ENCODE data around the gene OR56B4. TPM values are rescaled to one million over a fixed set of nuclear protein-coding genes. Genes with fewer than 3 reads are reported as not detected.
"Not testable (repeated sequence)": the region's sequence is repeated elsewhere in the genome, so short reads cannot be mapped to it uniquely, and the experiment has no call there.

OR56B4 gene
- total and polyA plus RNA-seq, 5 donors = not detected

DNA sequence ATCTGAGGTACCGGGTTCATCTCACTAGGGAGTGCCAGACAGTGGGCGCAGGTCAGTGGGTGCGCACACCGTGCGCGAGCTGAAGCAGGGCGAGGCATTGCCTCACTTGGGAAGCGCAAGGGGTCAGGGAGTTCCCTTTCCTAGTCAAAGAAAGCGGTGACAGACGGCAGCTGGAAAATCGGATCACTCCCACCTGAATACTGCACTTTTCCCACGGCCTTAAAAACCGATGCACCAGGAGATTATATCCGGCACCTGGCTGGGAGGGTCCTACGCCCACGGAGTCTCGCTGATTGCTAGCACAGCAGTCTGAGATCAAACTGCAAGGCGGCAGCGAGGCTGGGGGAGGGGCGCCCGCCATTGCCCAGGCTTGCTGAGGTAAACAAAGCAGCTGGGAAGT, 36.3 kb downstream of the OR56B4 start:
- H3K4me3 ChIP-seq (ENCODE audit: low read length); H3K9me3 ChIP-seq (ENCODE audit: control insufficient read depth, low read length); H3K4me1 ChIP-seq (ENCODE audit: control insufficient read depth, insufficient read depth, low read length); H3K27ac ChIP-seq (ENCODE audit: low read length); ATAC-seq; intact Hi-C loops (cut with DNase I); H3K27me3 ChIP-seq (ENCODE audit: control insufficient read depth, insufficient read depth); DNase-seq: not testable (repeated sequence)
- WGBS = 59% methylated on average over 15 of the region's 21 CpGs

DNA sequence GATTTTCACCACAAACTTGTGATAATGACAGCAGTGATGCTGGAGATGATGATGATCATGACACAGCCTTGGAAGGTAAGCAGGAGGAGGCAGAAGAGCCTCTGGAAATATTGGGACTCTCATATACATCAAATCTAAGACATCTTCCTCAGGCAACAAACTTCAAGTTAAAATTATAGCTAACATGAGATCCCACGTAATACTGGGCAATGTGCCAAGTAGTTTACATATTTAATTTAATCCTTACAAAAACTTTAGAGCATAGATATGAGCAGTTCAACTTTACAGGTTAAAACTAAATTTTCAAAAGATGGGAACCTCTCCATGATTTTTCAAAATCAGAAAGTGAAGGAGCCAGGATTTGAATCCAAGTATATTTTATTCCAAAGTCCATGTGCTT, 43.6 kb downstream of the OR56B4 start:
- no peak for ATAC-seq
- no peak overlapping the region for H3K27ac ChIP-seq (ENCODE audit: low read length)
- no peaks in the 10 kb centered on the region for H3K27me3 ChIP-seq (ENCODE audit: control insufficient read depth, insufficient read depth)
- no peak overlapping the region for H3K4me3 ChIP-seq (ENCODE audit: low read length)
- no peaks in the 10 kb centered on the region for H3K4me1 ChIP-seq (ENCODE audit: control insufficient read depth, insufficient read depth, low read length)
- no peaks in the 10 kb centered on the region for H3K9me3 ChIP-seq (ENCODE audit: control insufficient read depth, low read length)
- intact Hi-C loops (cut with DNase I) = no loop called here
- DNase-seq = no peak
- 28% methylated on average over 1 of the region's 1 CpG for whole genome bisulfite sequencing

DNA sequence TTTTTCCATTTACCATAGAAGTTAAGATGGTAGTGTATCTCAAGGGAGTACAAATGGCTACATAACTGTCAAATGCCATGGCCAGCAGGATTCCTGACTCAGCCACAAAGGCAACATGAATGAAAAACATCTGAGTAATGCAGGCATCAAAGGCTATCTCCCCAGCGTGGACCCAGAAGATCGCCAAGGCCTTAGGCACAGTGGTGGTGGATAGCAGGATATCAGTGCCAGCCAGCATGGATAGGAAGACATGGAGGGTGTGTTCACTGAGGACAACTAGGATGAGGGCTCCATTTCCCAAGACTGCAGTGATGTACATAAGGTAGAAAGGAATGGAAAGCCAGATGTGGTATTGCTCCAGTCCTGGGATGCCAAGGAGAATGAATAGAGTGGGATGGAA, 44.6 kb downstream of the OR56B4 start:
- 84% methylated on average over 2 of the region's 2 CpGs for WGBS
- no peak for DNase-seq
- intact Hi-C loops (cut with DNase I) = no loop called here
- Histone ChIP-seq H3K27ac (ENCODE audit: low read length) (no peak overlapping the region), H3K9me3 (ENCODE audit: control insufficient read depth, low read length) (no peaks in the 10 kb centered on the region), H3K4me3 (ENCODE audit: low read length) (no peak overlapping the region), H3K27me3 (ENCODE audit: control insufficient read depth, insufficient read depth) (no peaks in the 10 kb centered on the region), H3K4me1 (ENCODE audit: control insufficient read depth, insufficient read depth, low read length) (no peaks in the 10 kb centered on the region)
- ATAC-seq = no peak

DNA sequence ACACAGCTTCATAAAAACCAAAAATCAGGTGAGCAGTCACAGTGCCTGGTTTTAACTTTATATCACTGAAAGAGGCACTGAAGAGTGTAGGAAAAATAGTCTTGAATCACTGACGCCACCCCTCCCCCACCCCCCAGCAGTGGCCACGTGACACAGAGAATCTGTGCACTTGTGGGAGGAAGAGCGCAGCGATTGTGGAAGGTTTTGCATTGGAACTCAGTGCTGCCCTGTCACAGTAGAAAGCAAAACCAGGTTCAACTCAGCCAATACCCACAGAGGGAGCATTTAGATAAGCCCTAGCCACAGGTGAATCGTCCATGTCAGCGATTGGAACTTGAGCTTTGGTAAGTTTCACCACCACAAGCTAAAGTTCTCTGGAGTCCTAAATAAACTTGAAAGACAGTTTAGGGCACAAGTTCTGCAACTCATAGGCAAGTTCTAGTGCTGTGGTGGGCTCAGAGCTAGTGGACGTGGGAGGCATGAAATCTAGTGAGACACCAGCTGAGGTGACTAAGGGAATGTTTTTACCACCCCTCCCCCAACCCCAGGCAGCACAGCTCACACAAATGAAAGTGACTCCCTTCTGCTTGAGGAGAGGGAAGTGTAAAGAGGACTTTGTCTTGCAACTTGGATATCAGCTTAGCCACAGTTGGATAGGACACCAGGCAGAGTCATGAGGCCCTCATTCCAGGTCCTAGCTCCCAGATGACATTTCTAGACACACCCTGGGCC, 49.3 kb downstream of the OR56B4 start:
- H3K9me3 ChIP-seq (ENCODE audit: control insufficient read depth, low read length) = peaks cover 2% of the 10 kb centered on the region
- ATAC-seq (no peak), DNase-seq (no peak)
- H3K4me1 ChIP-seq (ENCODE audit: control insufficient read depth, insufficient read depth, low read length) = no peaks in the 10 kb centered on the region
- no peak overlapping the region for H3K4me3 ChIP-seq (ENCODE audit: low read length)
- WGBS = 74% methylated on average over 7 of the region's 7 CpGs
- intact Hi-C loops (cut with DNase I) = no loop called here
- no peaks in the 10 kb centered on the region for H3K27me3 ChIP-seq (ENCODE audit: control insufficient read depth, insufficient read depth)
- no peak overlapping the region for H3K27ac ChIP-seq (ENCODE audit: low read length)

Other genes starting within 250 kb of the OR56B4 start
- gene OR52E8, start 250.0 kb upstream of the OR56B4 start, total RNA-seq = not detected
- gene OR52E8, start 250.0 kb upstream of the OR56B4 start, polyA plus RNA-seq = not detected
- gene OR52E4, start 227.1 kb upstream of the OR56B4 start, total RNA-seq = not detected
- not detected for gene OR52E4, start 227.1 kb upstream of the OR56B4 start, polyA plus RNA-seq
- not detected for gene OR52E5, start 214.5 kb upstream of the OR56B4 start, total RNA-seq
- gene OR52E5, start 214.5 kb upstream of the OR56B4 start, polyA plus RNA-seq = not detected
- not detected for gene OR56A3, start 165.4 kb upstream of the OR56B4 start, total RNA-seq
- not detected for gene OR56A3, start 165.4 kb upstream of the OR56B4 start, polyA plus RNA-seq
- not detected for gene OR56A5, start 139.2 kb upstream of the OR56B4 start, total RNA-seq
- not detected for gene OR56A5, start 139.2 kb upstream of the OR56B4 start, polyA plus RNA-seq
- gene OR52L1, start 120.7 kb upstream of the OR56B4 start, total RNA-seq = not detected
- not detected for gene OR52L1, start 120.7 kb upstream of the OR56B4 start, polyA plus RNA-seq
- not detected for gene OR56A4, start 100.7 kb upstream of the OR56B4 start, total RNA-seq
- not detected for gene OR56A4, start 100.7 kb upstream of the OR56B4 start, polyA plus RNA-seq
- not detected for gene OR56A1, start 76.9 kb upstream of the OR56B4 start, total RNA-seq
- gene OR56A1, start 76.9 kb upstream of the OR56B4 start, polyA plus RNA-seq = not detected
- gene OR52B2, start 62.6 kb downstream of the OR56B4 start, total RNA-seq = not detected
- gene OR52B2, start 62.6 kb downstream of the OR56B4 start, polyA plus RNA-seq = not detected
- gene OR52W1, start 91.5 kb downstream of the OR56B4 start, total RNA-seq = not detected
- gene OR52W1, start 91.5 kb downstream of the OR56B4 start, polyA plus RNA-seq = not detected
- not detected for gene C11orf42, start 97.9 kb downstream of the OR56B4 start, total RNA-seq
- gene C11orf42, start 97.9 kb downstream of the OR56B4 start, polyA plus RNA-seq = not detected
- gene FHIP1B, start 127.0 kb downstream of the OR56B4 start, total RNA-seq = 10 to 100 TPM; 14.1 to 18.8 (median 17.2) TPM
- gene FHIP1B, start 127.0 kb downstream of the OR56B4 start, polyA plus RNA-seq = 19.5 TPM
- gene CNGA4, start 131.4 kb downstream of the OR56B4 start, total RNA-seq = under 1 TPM in 1 of 4 donors, not detected in 3; 0.19 TPM
- gene CNGA4, start 131.4 kb downstream of the OR56B4 start, polyA plus RNA-seq = 0.16 TPM
- not detected for gene CCKBR, start 152.2 kb downstream of the OR56B4 start, total RNA-seq
- gene CCKBR, start 152.2 kb downstream of the OR56B4 start, polyA plus RNA-seq = 0.05 TPM
- gene CAVIN3, start 212.8 kb downstream of the OR56B4 start, total RNA-seq = 10 to 100 TPM; 40.4 to 54.2 (median 45.2) TPM
- 72.4 TPM for gene CAVIN3, start 212.8 kb downstream of the OR56B4 start, polyA plus RNA-seq

Data from right cardiac atrium (tissue), 5 donors.